Liver (tissue), 9 donors: ENCODE measurements around the gene SYT13. TPM values are rescaled to one million over a fixed set of nuclear protein-coding genes. Genes with fewer than 3 reads are reported as not detected.

ENCODE experiments used
- DNase-seq: peaks from one replicate; pipeline ENCODE4 v3.0.0-alpha.2; 2017; ENCODE audit warnings: low spot score
- H3K27ac ChIP-seq, 2 donors: one replicate each; pipeline ENCODE4 v1.7.0; 2013; ENCODE audit warnings: inconsistent platforms in 2 of 2, low read length in 2 of 2, control low read depth in 1 of 2, low read depth in 1 of 2, mild to moderate bottlenecking in 1 of 2
- H3K27me3 ChIP-seq, 4 donors: one replicate each; pipeline versions ENCODE4 v1.6.1 to v1.7.0; 2013; ENCODE audit warnings: low read length in 3 of 4, inconsistent platforms in 1 of 4, mild to moderate bottlenecking in 1 of 4, moderate library complexity in 1 of 4; ENCODE audit not compliant: control insufficient read depth in 4 of 4, insufficient read depth in 4 of 4
- H3K36me3 ChIP-seq, 4 donors: one replicate each; pipeline versions ENCODE4 v1.6.1 to v1.7.0; 2013; ENCODE audit warnings: low read length in 3 of 4, mild to moderate bottlenecking in 3 of 4, low read depth in 1 of 4, moderate library complexity in 1 of 4; ENCODE audit not compliant: control insufficient read depth in 4 of 4, insufficient read depth in 3 of 4
- H3K4me1 ChIP-seq, 4 donors: one replicate each; pipeline versions ENCODE4 v1.6.1 to v1.7.0; 2013; ENCODE audit warnings: low read length in 3 of 4, mild to moderate bottlenecking in 3 of 4, moderate library complexity in 1 of 4; ENCODE audit not compliant: control insufficient read depth in 4 of 4, insufficient read depth in 4 of 4
- H3K4me3 ChIP-seq, 3 donors: one replicate each; pipeline versions ENCODE4 v1.6.1 to v1.7.0; 2013; ENCODE audit warnings: low read length in 3 of 3, control low read depth in 1 of 3, low read depth in 1 of 3, mild to moderate bottlenecking in 1 of 3
- H3K9ac ChIP-seq, 2 donors: one replicate each; pipeline ENCODE4 v1.7.0; 2013; ENCODE audit warnings: low read length in 2 of 2, mild to moderate bottlenecking in 2 of 2, moderate library complexity in 2 of 2, control low read depth in 1 of 2, low read depth in 1 of 2
- H3K9me3 ChIP-seq, 4 donors: one replicate each; pipeline versions ENCODE4 v1.6.1 to v1.7.0; 2013; ENCODE audit warnings: low read length in 3 of 4; ENCODE audit not compliant: control insufficient read depth in 4 of 4
- EGR1 ChIP-seq, 2 donors: IDR thresholded peaks; 2 replicates each; pipeline ENCODE4 v1.6.1; 2016 to 2018; ENCODE audit warnings: antibody characterized with exemption in 2 of 2, low read depth in 2 of 2
- FOXA1 ChIP-seq: IDR thresholded peaks from 2 replicates; pipeline ENCODE4 v1.6.1; 2016; ENCODE audit warnings: antibody characterized with exemption
- FOXA2 ChIP-seq: IDR thresholded peaks from 2 replicates; pipeline ENCODE4 v1.6.1; 2016; ENCODE audit warnings: antibody characterized with exemption
- GABPA ChIP-seq, 2 donors: IDR thresholded peaks in 1 of 2; conservative IDR thresholded peaks in 1 of 2; 2 replicates each; pipeline ENCODE4 v1.6.1; 2016; ENCODE audit warnings: antibody characterized with exemption in 2 of 2, mild to moderate bottlenecking in 1 of 2, moderate library complexity in 1 of 2
- HNF4A ChIP-seq, 2 donors: conservative IDR thresholded peaks; 2 replicates each; pipeline ENCODE4 v1.6.1; 2016; ENCODE audit warnings: antibody characterized with exemption in 2 of 2, mild to moderate bottlenecking in 2 of 2
- HNF4G ChIP-seq: IDR thresholded peaks from 2 replicates; pipeline ENCODE4 v1.6.1; 2016; ENCODE audit warnings: antibody characterized with exemption
- JUND ChIP-seq, 2 donors: IDR thresholded peaks; 2 replicates each; pipeline ENCODE4 v1.6.1; 2016; ENCODE audit warnings: antibody characterized with exemption in 2 of 2
- RAD21 ChIP-seq, 2 donors: IDR thresholded peaks; 2 replicates each; pipeline ENCODE4 v1.6.1; 2016; ENCODE audit warnings: antibody characterized with exemption in 2 of 2, mild to moderate bottlenecking in 2 of 2
- RXRA ChIP-seq, 2 donors: IDR thresholded peaks; 2 replicates each; pipeline ENCODE4 v1.6.1; 2017 to 2018; ENCODE audit warnings: antibody characterized with exemption in 2 of 2, mild to moderate bottlenecking in 1 of 2
- SP1 ChIP-seq: IDR thresholded peaks from 2 replicates; pipeline ENCODE4 v1.6.1; 2018; ENCODE audit warnings: antibody characterized with exemption, mild to moderate bottlenecking
- TAF1 ChIP-seq: conservative IDR thresholded peaks from 2 replicates; pipeline ENCODE4 v1.6.1; 2016; ENCODE audit warnings: antibody characterized with exemption, mild to moderate bottlenecking
- YY1 ChIP-seq: IDR thresholded peaks from 2 replicates; pipeline ENCODE4 v1.6.1; 2016; ENCODE audit warnings: antibody characterized with exemption, mild to moderate bottlenecking
- WGBS: extraction: QIAGEN DNeasy Blood & Tissue Kit; methylation state at CpG from one replicate; pipeline ENCODE4 v1.1.7; 2013; 5-methylcytosine and 5-hydroxymethylcytosine counted together
- polyA plus RNA-seq, 2 donors: library from polyadenylated mRNA; stranded (reverse) in 1 of 2; unstranded in 1 of 2; fragments of 200-250 nt in 1 of 2; fragments of >200 nt in 1 of 2; fragmentation: Nextera tagmentation in 1 of 2; extraction: Ambion mirVana in 1 of 2; gene quantifications; one replicate each; pipeline versions ENCODE4 v1.2.1 to v1.2.3, GENCODE V29; 2013 to 2015
- total RNA-seq, 2 donors: library from RNA; depleted of rRNA; stranded (reverse); fragments of >200 nt; gene quantifications; one replicate each; pipeline ENCODE4 v1.2.3, GENCODE V29; 2014
- TF ChIP-seq, protein P1 (sequence below): IDR thresholded peaks from 2 replicates; pipeline ENCODE4 v1.6.1; 2016; ENCODE audit warnings: antibody characterized with exemption
- TF ChIP-seq, protein P2 (sequence below): IDR thresholded peaks from 2 replicates; pipeline ENCODE4 v1.6.1; 2016; ENCODE audit warnings: antibody characterized with exemption
- TF ChIP-seq, protein P3 (sequence below): IDR thresholded peaks from 2 replicates; pipeline ENCODE4 v1.6.1; 2016; ENCODE audit warnings: antibody characterized with exemption
- TF ChIP-seq, protein P4 (sequence below): fragments of 150-350 bp; IDR thresholded peaks from 2 replicates; pipeline ENCODE4 v1.5.1; 2017; ENCODE audit warnings: improper control_type of control experiment, low read depth, low read length; ENCODE audit not compliant: missing input control
- TF ChIP-seq, protein P5 (sequence below): IDR thresholded peaks from 2 replicates; pipeline ENCODE4 v1.6.1; 2016; ENCODE audit warnings: antibody characterized with exemption, mild to moderate bottlenecking
- donor health status: healthy.
- donor health status: healthy.
- donor health status: healthy.
- donor health status: healthy.
- donor health status: healthy.

SYT13 gene
- total and polyA plus RNA-seq, 4 donors: 0.05 to 0.33 (median 0.14) TPM

DNA sequence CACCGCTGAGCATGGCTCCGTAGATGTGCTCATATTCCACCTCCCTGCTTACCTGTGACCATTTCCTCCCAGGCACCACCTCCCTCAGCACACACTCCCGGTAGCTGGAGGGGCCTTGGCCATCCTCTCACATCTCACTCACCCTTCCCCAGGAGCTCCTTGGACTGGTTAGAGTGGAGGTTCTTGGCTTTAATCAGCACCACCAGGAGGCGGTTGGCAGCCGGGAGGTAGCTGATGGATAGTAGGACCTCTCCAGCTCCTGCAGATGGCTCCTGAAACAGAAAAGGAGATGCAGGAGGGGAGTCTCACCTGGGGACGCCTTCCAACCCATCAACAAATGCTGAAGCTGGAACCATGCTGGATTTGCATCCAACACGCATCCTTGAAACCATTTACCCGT lies 39.9 kb downstream of the SYT13 start:
- TF ChIP-seq, protein P1, sequence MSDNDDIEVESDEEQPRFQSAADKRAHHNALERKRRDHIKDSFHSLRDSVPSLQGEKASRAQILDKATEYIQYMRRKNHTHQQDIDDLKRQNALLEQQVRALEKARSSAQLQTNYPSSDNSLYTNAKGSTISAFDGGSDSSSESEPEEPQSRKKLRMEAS: no peak
- TF ChIP-seq RAD21 (IDR thresholded peaks at IDR 0.05): no peak
- no peak for TF ChIP-seq RXRA (IDR thresholded peaks at IDR 0.05)
- TF ChIP-seq, protein P2, sequence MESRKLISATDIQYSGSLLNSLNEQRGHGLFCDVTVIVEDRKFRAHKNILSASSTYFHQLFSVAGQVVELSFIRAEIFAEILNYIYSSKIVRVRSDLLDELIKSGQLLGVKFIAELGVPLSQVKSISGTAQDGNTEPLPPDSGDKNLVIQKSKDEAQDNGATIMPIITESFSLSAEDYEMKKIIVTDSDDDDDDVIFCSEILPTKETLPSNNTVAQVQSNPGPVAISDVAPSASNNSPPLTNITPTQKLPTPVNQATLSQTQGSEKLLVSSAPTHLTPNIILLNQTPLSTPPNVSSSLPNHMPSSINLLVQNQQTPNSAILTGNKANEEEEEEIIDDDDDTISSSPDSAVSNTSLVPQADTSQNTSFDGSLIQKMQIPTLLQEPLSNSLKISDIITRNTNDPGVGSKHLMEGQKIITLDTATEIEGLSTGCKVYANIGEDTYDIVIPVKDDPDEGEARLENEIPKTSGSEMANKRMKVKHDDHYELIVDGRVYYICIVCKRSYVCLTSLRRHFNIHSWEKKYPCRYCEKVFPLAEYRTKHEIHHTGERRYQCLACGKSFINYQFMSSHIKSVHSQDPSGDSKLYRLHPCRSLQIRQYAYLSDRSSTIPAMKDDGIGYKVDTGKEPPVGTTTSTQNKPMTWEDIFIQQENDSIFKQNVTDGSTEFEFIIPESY: no peak
- TF ChIP-seq, protein P3, sequence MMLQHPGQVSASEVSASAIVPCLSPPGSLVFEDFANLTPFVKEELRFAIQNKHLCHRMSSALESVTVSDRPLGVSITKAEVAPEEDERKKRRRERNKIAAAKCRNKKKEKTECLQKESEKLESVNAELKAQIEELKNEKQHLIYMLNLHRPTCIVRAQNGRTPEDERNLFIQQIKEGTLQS: no peak
- TF ChIP-seq FOXA2: no peak
- TF ChIP-seq HNF4G: no peak
- no peak for TF ChIP-seq TAF1
- TF ChIP-seq, protein P4, sequence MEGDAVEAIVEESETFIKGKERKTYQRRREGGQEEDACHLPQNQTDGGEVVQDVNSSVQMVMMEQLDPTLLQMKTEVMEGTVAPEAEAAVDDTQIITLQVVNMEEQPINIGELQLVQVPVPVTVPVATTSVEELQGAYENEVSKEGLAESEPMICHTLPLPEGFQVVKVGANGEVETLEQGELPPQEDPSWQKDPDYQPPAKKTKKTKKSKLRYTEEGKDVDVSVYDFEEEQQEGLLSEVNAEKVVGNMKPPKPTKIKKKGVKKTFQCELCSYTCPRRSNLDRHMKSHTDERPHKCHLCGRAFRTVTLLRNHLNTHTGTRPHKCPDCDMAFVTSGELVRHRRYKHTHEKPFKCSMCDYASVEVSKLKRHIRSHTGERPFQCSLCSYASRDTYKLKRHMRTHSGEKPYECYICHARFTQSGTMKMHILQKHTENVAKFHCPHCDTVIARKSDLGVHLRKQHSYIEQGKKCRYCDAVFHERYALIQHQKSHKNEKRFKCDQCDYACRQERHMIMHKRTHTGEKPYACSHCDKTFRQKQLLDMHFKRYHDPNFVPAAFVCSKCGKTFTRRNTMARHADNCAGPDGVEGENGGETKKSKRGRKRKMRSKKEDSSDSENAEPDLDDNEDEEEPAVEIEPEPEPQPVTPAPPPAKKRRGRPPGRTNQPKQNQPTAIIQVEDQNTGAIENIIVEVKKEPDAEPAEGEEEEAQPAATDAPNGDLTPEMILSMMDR: no peak
- TF ChIP-seq SP1: no peak
- no peak for TF ChIP-seq EGR1 (IDR thresholded peaks at IDR 0.05; ENCODE audit: low read depth in 2 of 2)
- TF ChIP-seq JUND (IDR thresholded peaks at IDR 0.05): no peak
- TF ChIP-seq, protein P5, sequence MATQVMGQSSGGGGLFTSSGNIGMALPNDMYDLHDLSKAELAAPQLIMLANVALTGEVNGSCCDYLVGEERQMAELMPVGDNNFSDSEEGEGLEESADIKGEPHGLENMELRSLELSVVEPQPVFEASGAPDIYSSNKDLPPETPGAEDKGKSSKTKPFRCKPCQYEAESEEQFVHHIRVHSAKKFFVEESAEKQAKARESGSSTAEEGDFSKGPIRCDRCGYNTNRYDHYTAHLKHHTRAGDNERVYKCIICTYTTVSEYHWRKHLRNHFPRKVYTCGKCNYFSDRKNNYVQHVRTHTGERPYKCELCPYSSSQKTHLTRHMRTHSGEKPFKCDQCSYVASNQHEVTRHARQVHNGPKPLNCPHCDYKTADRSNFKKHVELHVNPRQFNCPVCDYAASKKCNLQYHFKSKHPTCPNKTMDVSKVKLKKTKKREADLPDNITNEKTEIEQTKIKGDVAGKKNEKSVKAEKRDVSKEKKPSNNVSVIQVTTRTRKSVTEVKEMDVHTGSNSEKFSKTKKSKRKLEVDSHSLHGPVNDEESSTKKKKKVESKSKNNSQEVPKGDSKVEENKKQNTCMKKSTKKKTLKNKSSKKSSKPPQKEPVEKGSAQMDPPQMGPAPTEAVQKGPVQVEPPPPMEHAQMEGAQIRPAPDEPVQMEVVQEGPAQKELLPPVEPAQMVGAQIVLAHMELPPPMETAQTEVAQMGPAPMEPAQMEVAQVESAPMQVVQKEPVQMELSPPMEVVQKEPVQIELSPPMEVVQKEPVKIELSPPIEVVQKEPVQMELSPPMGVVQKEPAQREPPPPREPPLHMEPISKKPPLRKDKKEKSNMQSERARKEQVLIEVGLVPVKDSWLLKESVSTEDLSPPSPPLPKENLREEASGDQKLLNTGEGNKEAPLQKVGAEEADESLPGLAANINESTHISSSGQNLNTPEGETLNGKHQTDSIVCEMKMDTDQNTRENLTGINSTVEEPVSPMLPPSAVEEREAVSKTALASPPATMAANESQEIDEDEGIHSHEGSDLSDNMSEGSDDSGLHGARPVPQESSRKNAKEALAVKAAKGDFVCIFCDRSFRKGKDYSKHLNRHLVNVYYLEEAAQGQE: no peak
- no peak for TF ChIP-seq HNF4A (conservative IDR thresholded peaks at IDR 0.05)
- TF ChIP-seq FOXA1: no peak
- no peak for TF ChIP-seq YY1
- no peak for TF ChIP-seq GABPA (IDR thresholded peaks at IDR 0.05 in 1 of 2, conservative IDR thresholded peaks at IDR 0.05 in 1 of 2)
- Histone ChIP-seq H3K4me1 (no peaks in the 10 kb centered on the region), H3K36me3 (no peaks in the 10 kb centered on the region), H3K9ac (no peak overlapping the region), H3K27ac (no peak overlapping the region), H3K9me3 (no peaks in the 10 kb centered on the region), H3K27me3 (peaks cover 0 to 3% (median 0%) of the 10 kb centered on the region in 4 donors), H3K4me3 (no peak overlapping the region)
- DNase-seq: no peak
- 92% methylated on average over 8 of the region's 8 CpGs for WGBS
